WTC11 (cell line): ENCODE data around the gene HTT-AS.

Source experiments
- CTCF ChIP-seq: fragments of 200-600 bp; IDR thresholded peaks from 2 replicates; pipeline ENCODE4 v1.8.0; 2022; ENCODE audit warnings: antibody characterized with exemption
- ETV6 ChIP-seq: sonication (generic); formaldehyde crosslinking; IDR thresholded peaks from 2 replicates; pipeline ENCODE4 v1.8.1; 2022; ENCODE audit warnings: mild to moderate bottlenecking, missing genetic modification reagents
- MAX ChIP-seq: sonication (generic); formaldehyde crosslinking; IDR thresholded peaks from 2 replicates; pipeline ENCODE4 v1.8.0; 2022; ENCODE audit warnings: mild to moderate bottlenecking, missing genetic modification reagents
- SP1 ChIP-seq: sonication (generic); formaldehyde crosslinking; conservative IDR thresholded peaks from 2 replicates; pipeline ENCODE4 v1.8.1; 2022; ENCODE audit warnings: missing genetic modification reagents
- USF2 ChIP-seq: sonication (generic); formaldehyde crosslinking; IDR thresholded peaks from 2 replicates; pipeline ENCODE4 v1.8.1; 2023; ENCODE audit warnings: mild to moderate bottlenecking, missing genetic modification reagents, moderate library complexity
- ZNF423 ChIP-seq: fragments of 250-450 bp; sonication (Bioruptor Pico); IDR thresholded peaks from 2 replicates; pipeline ENCODE4 v2.1.2; 2022; ENCODE audit warnings: mild to moderate bottlenecking, moderate library complexity

DNA sequence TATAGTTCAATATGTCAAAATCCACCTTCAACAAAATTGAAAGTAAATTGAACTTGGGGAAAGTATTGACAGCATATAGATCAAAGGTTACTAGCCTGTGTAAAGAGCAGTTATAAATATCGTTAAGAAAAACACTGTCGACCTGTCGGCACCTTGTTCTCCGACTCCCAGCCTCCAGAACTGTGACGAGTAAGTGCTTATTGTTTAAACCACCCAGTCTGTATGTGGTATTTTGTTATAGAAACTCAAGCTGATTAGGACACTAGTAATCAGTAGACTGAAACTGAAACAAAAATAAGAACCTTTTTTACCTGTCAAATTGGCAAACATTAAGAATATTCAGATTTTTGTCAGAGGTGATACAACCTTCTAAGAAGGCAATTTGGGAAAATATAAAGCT is 17.1 kb upstream of the HTT-AS start:
- TF ChIP-seq SP1 (CRISPR knock-in tag) = no peak
- TF ChIP-seq ZNF423 (CRISPR knock-in tag) = no peak
- TF ChIP-seq MAX (CRISPR knock-in tag) = no peak
- TF ChIP-seq CTCF = no peak
- no peak for TF ChIP-seq USF2 (CRISPR knock-in tag)
- TF ChIP-seq ETV6 (CRISPR knock-in tag) = no peak
